Measurements from ENCODE around the gene PDZD7.

- TF ChIP-seq GATA2 (IDR thresholded peaks at IDR 0.05; ENCODE audit: low read depth, low read length) (no peak), GATA3 (IDR thresholded peaks at IDR 0.05; ENCODE audit: low read depth, low read length) (no peak)
These were observed 12.4 kb upstream of the PDZD7 start for GRCh38 chr10:101043363-101043707.
